SH-SY5Y (cell line): Measurements from ENCODE around the gene TRIM14.

Experiments used
- GATA2 ChIP-seq: IDR thresholded peaks from 2 replicates; pipeline ENCODE4 v1.6.1; 2011; ENCODE audit warnings: mild to moderate bottlenecking, low read depth, low read length
- GATA3 ChIP-seq: IDR thresholded peaks from 2 replicates; pipeline ENCODE4 v1.6.1; 2011; ENCODE audit warnings: low read depth, mild to moderate bottlenecking, low read length, moderate library complexity

GRCh38 chr9:98075332-98075805 is 43.7 kb downstream of the TRIM14 start:
- TF ChIP-seq GATA2 (no peak), GATA3 (no peak)
